ENCODE results near the gene USP31.

USP31 gene

DNA sequence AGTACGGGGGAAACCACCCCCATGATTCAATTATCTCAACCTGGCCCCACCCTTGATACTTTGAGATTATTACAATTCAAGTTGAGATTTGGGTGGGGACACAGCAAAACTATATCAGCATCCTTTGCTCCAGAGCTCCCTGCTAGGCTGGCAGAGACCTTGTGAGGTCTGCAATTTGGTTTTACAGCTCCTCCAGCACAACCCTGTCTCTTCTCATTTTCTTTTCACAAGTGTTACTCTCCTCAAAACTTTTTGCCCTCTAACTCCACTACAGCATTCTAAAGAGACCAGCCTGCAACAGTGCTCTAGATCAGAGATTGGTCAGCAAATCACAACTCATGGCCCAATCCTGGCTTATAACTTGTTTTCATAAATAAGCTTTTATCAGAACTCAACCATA is 114.0 kb downstream of the USP31 start:
- no peak for ATAC-seq (ENCODE audit: low read depth)
- H3K36me3 Mint-ChIP-seq = peaks cover 8% of the 10 kb centered on the region
- no peak overlapping the region for H3K4me3 Mint-ChIP-seq
- H3K4me1 Mint-ChIP-seq = no peaks in the 10 kb centered on the region
- peaks cover 9% of the 10 kb centered on the region for H3K27me3 Mint-ChIP-seq
- DNase-seq (ENCODE audit: low spot score in 2 of 2) = no peak
- H3K9me3 Mint-ChIP-seq = peaks cover 10% of the 10 kb centered on the region
- no peak overlapping the region for H3K27ac Mint-ChIP-seq

DNA sequence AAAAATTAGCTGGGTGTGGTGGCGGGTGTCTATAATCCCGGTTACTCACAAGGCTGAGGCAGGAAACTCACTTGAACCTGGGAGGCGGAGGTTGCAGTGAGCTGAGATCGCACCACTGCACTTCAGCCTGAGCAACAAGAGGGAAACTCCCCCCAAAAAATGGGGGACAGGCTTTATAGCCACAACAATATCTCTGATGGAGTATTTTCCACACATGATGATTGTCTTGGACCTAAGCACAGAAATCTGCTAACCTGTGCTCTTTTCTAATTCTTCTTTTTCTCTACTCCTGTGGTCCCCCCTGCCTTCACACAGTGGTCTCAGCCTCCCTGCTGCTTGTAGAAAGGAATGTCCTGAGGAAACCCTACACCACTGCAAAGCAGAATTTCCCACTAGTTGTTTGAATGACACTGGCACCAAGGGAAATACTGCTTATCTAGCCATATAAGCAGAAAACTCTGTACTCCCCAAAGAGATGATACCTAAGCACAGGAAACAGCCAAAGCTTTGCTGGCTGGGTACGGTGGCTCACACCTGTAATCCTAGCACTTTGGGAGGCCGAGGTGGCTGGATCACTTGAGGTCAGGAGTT is 117.6 kb downstream of the USP31 start:
- ATAC-seq (ENCODE audit: low read depth) (no peak), DNase-seq (ENCODE audit: low spot score in 2 of 2) (no peak)
- no peaks in the 10 kb centered on the region for H3K4me1 Mint-ChIP-seq
- H3K27me3 Mint-ChIP-seq = peaks cover 17% of the 10 kb centered on the region
- no peak overlapping the region for H3K4me3 Mint-ChIP-seq
- peaks cover 8% of the 10 kb centered on the region for H3K36me3 Mint-ChIP-seq
- peaks cover 10% of the 10 kb centered on the region for H3K9me3 Mint-ChIP-seq
- H3K27ac Mint-ChIP-seq = no peak overlapping the region

GRCh38 chr16:23029733-23030420 is 119.4 kb downstream of the USP31 start:
- H3K27ac Mint-ChIP-seq = no peak overlapping the region
- no peaks in the 10 kb centered on the region for H3K4me1 Mint-ChIP-seq
- ATAC-seq (ENCODE audit: low read depth) (no peak), DNase-seq (ENCODE audit: low spot score in 2 of 2) (no peak)
- peaks cover 8% of the 10 kb centered on the region for H3K36me3 Mint-ChIP-seq
- H3K27me3 Mint-ChIP-seq = peaks cover 20% of the 10 kb centered on the region
- peaks cover 10% of the 10 kb centered on the region for H3K9me3 Mint-ChIP-seq
- H3K4me3 Mint-ChIP-seq = no peak overlapping the region

DNA sequence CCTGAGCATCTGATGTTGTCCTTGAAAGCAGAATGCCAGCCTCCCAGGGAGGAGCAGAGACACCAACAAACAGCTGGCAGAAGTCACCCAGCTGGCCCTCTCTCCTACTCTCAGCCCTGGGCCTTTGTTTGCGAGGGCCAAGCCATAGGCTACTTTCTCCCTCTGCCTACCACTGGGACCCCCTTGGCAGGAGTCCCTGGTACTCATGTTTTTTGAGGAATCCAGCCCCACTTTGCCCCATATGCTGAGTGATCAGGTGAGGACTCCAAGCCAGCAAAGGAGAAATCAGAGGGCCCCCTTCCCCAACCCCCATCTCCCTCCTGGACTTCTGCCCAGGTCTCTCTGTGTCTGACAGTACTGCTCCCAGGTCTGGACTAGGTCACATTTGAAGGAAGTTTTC is 121.9 kb downstream of the USP31 start:
- DNase-seq (ENCODE audit: low spot score in 2 of 2) = no peak
- peaks cover 19% of the 10 kb centered on the region for H3K27me3 Mint-ChIP-seq
- H3K4me3 Mint-ChIP-seq = no peak overlapping the region
- no peak overlapping the region for H3K27ac Mint-ChIP-seq
- no peak for ATAC-seq (ENCODE audit: low read depth)
- peaks cover 1% of the 10 kb centered on the region for H3K36me3 Mint-ChIP-seq
- H3K4me1 Mint-ChIP-seq = no peaks in the 10 kb centered on the region
- no peaks in the 10 kb centered on the region for H3K9me3 Mint-ChIP-seq

DNA sequence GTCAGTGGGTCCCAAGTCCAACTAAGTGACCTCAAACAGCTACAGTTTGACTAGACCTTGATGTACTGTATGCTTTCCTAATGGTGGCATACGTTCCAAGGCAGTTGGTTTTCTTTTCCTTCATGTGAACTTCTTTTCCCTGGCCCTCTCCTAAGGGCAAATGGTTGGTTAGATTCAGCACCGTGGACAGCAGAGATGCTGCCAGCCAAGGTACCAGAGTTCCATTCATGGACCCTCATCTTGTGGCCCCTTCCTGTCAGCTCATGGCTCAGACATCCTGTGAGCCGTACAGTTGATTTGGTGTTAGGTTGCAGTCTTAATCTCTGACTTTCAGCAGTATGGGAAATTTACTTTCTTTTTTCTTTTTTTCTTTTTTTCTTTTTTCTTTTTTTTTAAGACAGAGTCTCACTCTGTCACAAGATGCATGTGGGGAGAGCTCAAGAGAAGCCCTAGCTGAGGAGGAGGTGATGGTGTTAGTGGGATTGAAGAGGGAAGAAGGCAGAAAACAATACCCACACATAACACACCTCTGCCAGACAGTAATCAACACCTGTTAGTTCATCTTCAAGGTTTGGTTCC is 122.4 kb downstream of the USP31 start:
- H3K9me3 Mint-ChIP-seq = no peaks in the 10 kb centered on the region

DNA sequence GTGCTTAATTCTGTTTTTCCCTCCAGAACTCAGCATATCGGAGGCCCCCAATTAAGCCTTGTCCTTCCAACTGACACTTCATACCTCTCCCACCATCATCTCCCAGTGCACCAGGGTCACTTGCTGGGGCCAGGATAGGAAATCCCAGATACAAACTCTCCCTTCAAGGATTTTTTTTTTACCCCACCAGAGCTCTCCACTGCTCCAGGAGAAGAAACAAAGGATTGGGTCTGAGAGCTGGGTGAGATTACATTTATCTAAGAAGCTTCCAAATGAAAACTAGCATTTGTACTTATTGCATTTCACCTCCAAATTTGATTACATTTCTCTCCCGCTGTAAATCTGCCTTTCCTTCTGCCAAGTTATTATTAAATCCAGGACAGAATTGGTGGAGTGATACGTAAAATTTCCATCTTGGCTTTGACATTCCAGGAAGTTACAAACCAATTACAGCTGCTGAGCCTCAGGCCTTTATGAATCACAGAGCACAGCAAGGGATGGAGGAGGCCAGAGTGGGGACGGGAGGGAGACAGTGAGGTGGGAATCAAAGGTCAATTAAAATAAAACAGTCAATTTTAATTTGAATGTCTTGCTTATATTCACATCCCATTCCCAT is 123.5 kb downstream of the USP31 start:
- DNase-seq (ENCODE audit: low spot score in 2 of 2) = no peak
- Mint-ChIP-seq H3K27me3 (peaks cover 22% of the 10 kb centered on the region), H3K36me3 (no peaks in the 10 kb centered on the region), H3K9me3 (no peaks in the 10 kb centered on the region), H3K4me3 (no peak overlapping the region), H3K4me1 (no peaks in the 10 kb centered on the region), H3K27ac (no peak overlapping the region)
- ATAC-seq (ENCODE audit: low read depth) = no peak

More for the DNA sequence above, 122.4 kb downstream of the USP31 start:
- Mint-ChIP-seq H3K4me1 (no peaks in the 10 kb centered on the region), H3K27me3 (peaks cover 19% of the 10 kb centered on the region), H3K36me3 (no peaks in the 10 kb centered on the region), H3K4me3 (no peak overlapping the region), H3K27ac (no peak overlapping the region)
- DNase-seq (ENCODE audit: low spot score in 2 of 2) = no peak
- no peak for ATAC-seq (ENCODE audit: low read depth)

DNA sequence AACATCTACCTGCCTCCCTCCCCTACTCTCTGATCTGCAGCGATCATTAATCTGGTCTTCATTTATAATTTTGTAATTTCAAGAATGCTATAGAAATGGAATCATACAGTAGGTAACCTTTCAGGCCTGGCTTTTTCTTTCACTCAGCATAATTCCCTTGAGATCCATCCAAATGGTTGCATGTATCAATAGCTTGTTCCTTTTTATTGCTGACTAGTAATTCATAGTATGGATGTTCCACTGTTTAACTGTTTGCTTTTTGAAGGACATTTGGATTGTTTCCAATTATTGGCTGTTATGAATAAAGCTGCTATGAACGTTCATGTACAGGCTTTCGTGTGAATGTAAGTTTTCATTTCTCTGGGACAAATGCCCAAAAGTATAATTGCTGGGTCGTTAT is 125.2 kb downstream of the USP31 start:
- H3K4me1 Mint-ChIP-seq = no peaks in the 10 kb centered on the region
- ATAC-seq (ENCODE audit: low read depth) = no peak
- H3K36me3 Mint-ChIP-seq = no peaks in the 10 kb centered on the region
- no peak overlapping the region for H3K4me3 Mint-ChIP-seq
- H3K9me3 Mint-ChIP-seq = peaks cover 4% of the 10 kb centered on the region
- no peak overlapping the region for H3K27ac Mint-ChIP-seq
- H3K27me3 Mint-ChIP-seq = peaks cover 22% of the 10 kb centered on the region
- no peak for DNase-seq (ENCODE audit: low spot score in 2 of 2)

- no peak overlapping the region for H3K4me3 Mint-ChIP-seq
- no peak overlapping the region for H3K27ac Mint-ChIP-seq
- H3K36me3 Mint-ChIP-seq = no peaks in the 10 kb centered on the region
- DNase-seq (ENCODE audit: low spot score in 2 of 2) (no peak), ATAC-seq (ENCODE audit: low read depth) (no peak)
- peaks cover 4% of the 10 kb centered on the region for H3K9me3 Mint-ChIP-seq
- peaks cover 2% of the 10 kb centered on the region for H3K4me1 Mint-ChIP-seq
- peaks cover 17% of the 10 kb centered on the region for H3K27me3 Mint-ChIP-seq
Measured at GRCh38 chr16:23020084-23020483, 129.2 kb downstream of the USP31 start.

- ATAC-seq (ENCODE audit: low read depth) (no peak), DNase-seq (ENCODE audit: low spot score in 2 of 2) (no peak)
- no peak overlapping the region for H3K27ac Mint-ChIP-seq
- peaks cover 5% of the 10 kb centered on the region for H3K4me1 Mint-ChIP-seq
- no peaks in the 10 kb centered on the region for H3K36me3 Mint-ChIP-seq
- no peak overlapping the region for H3K4me3 Mint-ChIP-seq
- H3K9me3 Mint-ChIP-seq = peaks cover 4% of the 10 kb centered on the region
- H3K27me3 Mint-ChIP-seq = peaks cover 16% of the 10 kb centered on the region
Measured at GRCh38 chr16:23016368-23016767, 132.9 kb downstream of the USP31 start.

DNA sequence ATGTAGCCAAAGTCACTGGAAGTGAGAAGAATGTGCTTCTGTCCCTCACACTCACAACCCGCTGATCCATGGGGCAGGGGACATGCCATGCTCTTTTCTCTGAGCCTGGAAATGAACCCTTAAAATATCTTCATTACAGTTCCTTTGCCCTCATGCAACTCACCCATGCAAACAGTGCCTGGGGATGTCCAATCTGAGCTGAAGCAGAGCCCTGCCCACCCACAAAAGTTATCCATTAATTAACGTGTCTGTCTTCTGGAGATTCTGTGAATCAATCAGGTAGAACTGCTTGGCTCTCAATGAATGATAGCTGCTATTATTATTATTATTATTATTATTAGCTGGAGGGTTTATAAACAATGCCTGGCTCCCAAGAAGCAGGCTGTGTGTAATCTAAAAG is 133.7 kb downstream of the USP31 start:
- ATAC-seq (ENCODE audit: low read depth) = no peak
- Mint-ChIP-seq H3K27ac (no peak overlapping the region), H3K27me3 (peaks cover 15% of the 10 kb centered on the region), H3K36me3 (no peaks in the 10 kb centered on the region), H3K4me1 (peaks cover 5% of the 10 kb centered on the region), H3K4me3 (no peak overlapping the region), H3K9me3 (peaks cover 4% of the 10 kb centered on the region)
- DNase-seq (ENCODE audit: low spot score in 2 of 2) = no peak

GRCh38 chr16:23014592-23014991 is 134.7 kb downstream of the USP31 start:
- no peaks in the 10 kb centered on the region for H3K36me3 Mint-ChIP-seq

More at GRCh38 chr16:23014592-23014991, 134.7 kb downstream of the USP31 start:
- Mint-ChIP-seq H3K27ac (no peak overlapping the region), H3K27me3 (peaks cover 11% of the 10 kb centered on the region), H3K9me3 (no peaks in the 10 kb centered on the region), H3K4me3 (no peak overlapping the region), H3K4me1 (peaks cover 5% of the 10 kb centered on the region)
- DNase-seq (ENCODE audit: low spot score in 2 of 2) = no peak
- no peak for ATAC-seq (ENCODE audit: low read depth)

Data from memory B cell (primary cell).